Stimulated activated CD4-positive, alpha-beta T cell treated with anti-CD3 and anti-CD28 coated beads, Interleukin-4, amount 100 ng/mL, for 4 hours (primary cell): ENCODE data around the gene PTPRG.
"Not testable (repeated sequence)": the region's sequence is repeated elsewhere in the genome, so short reads cannot be mapped to it uniquely, and the experiment has no call there.

Source experiments
- DNase-seq, 2 experiments: peaks; one replicate each; pipeline ENCODE4 v3.0.0-alpha.2; 2020

The PTPRG gene

DNA sequence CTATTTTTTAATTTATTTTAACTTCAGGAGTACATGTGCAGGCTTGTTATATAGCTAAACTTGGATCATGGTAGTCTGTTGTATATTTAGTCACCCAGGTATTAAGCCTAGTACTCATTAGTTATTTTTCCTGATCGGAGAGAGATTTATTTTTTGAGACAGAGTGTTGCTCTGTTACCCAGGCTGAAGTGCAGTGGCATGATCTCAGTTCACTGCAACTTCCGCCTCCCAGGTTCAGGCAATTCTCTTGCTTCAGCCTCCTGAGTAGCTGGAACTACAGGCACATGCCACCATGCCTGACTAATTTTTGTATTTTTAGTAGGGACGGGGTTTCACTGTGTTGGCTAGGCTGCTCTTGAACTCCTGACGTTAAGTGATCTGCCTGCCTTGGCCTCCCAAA lies 477.4 kb downstream of the PTPRG start:
- DNase-seq = not testable (repeated sequence)

DNA sequence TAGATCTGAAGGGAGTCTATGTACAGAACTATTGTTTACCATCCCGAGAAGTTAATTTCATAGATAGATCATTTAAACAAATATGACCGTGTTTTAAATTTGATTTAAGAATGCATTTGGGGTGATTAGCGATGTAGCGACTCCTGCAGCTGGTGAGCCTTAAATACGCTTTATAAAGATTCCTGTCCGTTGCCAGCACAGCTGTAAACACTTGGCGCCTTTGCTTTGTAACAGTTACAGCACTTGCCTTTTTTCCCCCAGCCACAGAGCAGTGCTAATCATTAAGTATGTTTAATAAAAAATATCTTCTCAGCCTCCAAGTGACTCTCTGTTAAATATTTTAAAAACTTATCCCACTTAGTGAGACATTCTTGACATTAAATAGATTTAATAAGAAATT lies 478.2 kb downstream of the PTPRG start:
- DNase-seq = no peak

GRCh38 chr3:62041681-62042080 lies 480.3 kb downstream of the PTPRG start:
- DNase-seq = no peak

GRCh38 chr3:62044874-62045411 lies 483.6 kb downstream of the PTPRG start:
- no peak for DNase-seq

GRCh38 chr3:62046326-62046725 lies 485.0 kb downstream of the PTPRG start:
- DNase-seq = no peak

DNA sequence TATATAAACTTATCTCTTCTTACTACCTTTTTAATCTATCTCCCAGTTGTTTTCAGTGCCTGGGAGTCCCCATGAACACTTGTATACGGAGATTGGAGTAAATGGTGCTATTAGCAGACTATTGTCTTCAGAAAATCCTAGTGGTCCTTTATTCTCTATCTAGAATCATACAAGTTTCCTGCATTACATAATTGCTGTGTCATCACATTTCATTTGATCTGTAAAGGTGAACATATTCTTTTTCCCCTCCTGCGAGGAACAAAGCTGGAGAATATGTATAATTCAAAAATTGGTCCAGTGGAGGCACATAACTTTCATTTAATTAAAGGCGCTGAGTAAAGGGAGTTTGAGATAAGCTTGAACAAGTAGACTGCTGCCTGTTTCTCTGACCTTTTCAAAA lies 487.2 kb downstream of the PTPRG start:
- no peak for DNase-seq

DNA sequence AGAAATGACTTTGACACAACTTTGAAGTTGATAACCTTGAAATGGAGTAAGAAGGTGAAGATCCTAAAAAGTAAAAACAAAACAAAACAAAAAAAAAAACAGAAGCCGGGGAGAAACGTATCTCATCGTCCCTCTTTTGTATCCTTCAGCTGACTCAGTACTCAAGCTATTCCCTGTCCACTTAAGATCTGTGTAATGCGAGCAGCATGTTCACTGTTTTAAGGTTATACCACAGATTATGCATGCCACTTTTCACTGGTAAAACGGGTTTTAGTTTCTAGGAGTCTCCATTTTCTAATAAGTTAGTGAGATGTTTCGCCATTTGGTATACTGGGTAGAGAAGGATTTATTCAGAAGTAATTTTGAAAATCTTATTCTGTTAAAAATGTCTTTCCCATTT lies 487.7 kb downstream of the PTPRG start:
- no peak for DNase-seq

- no peak for DNase-seq
These were observed 490.1 kb downstream of the PTPRG start for GRCh38 chr3:62051506-62051905.

DNA sequence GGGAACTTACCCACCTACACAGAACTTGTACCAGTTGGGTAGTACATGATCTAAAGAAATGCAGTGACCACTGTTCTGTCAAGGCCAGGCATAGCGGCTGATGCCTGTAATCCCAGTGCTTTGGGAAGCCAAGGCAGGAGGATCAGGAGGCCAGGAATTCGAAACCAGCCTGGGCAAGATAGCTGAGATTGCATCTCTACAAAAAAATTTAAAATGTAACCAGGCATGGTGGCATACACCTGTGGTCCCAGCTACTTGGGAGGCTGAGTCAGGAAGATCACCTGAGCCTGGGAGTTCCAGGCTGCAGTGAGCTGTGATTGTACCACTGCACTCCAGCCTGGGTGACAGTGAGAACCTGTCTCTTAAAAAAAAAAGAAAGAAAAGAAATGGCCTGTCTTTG lies 491.0 kb downstream of the PTPRG start:
- DNase-seq = no peak

DNA sequence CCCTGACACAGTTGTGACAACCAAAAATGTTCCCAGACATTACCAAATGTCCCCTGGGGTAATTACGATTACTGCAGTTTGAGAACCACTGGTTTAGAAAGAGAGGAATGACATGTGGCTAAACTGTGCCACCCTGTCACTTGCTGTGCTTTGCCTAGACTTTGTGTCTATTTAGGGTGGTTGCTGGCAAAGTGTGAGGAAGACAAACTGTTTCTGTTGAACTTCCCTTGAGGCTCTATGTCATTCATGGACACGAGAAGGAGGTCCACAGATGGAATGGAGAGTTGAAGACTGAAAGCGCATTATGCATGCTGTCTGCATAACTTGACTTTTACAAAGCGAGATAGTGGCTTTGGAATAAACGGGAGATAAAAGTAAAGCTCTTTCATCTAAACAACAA lies 495.3 kb downstream of the PTPRG start:
- DNase-seq = no peak

- DNase-seq = no peak
These were observed 496.1 kb downstream of the PTPRG start for GRCh38 chr3:62057339-62058047.

- no peak for DNase-seq
These were observed 504.8 kb downstream of the PTPRG start for GRCh38 chr3:62065985-62066693.

DNA sequence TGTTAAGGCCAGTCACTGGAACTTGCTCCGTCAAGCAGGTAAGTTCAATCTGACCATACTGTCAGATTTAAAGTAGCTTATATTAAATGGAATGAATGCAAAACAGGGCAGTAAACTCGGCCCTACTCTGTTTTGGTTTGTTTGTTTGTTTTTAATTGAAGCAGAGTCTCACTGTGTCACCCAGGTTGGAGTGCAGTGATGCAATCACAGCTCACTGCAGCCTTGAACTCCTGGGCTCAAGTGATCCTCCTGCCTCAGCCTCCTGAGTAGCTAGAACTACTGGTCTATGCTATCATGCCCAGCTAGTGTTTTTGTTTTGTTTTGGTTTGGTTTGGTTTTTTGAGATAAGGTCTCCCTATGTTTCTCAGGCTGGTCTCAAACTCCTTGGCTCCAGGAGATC lies 507.0 kb downstream of the PTPRG start:
- DNase-seq = no peak

GRCh38 chr3:62070891-62071290 lies 509.5 kb downstream of the PTPRG start:
- no peak for DNase-seq

DNA sequence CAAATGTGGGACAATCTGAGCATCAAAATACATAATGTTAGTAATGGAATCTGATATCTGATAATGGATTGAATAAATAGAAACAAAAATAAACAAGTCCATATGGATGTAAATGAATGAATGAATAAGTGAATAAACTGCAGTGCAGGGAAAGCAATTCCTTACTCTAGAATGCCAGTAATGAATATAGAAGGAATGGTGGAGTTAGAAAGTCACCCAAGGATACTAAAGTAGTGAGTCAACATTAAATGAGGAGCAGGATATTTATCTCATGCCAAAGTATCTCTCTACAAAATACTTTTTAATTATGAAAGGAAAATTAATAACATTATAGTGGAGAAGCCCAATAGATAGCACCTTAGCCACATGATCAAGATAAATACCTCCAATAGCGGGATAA lies 511.7 kb downstream of the PTPRG start:
- DNase-seq = no peak

DNA sequence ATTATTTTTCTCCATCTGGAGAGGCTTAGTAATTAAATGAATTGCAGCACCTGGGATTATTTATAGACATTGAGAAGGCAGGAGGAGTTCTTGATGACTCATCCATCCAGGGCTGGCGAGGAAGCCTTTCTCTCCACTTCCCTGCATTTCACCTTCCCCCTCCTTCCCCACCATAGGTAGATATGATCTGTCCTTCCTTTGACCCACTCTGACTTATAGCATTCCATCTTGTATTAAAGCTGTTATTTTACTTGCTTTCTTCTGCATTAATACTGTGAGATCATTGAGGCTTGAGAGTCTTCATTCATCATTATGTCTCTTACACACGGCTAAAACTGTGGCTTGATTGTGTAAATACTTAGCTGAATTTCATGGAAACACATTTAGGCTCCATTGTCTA lies 523.2 kb downstream of the PTPRG start:
- DNase-seq = no peak

GRCh38 chr3:62088472-62089104 lies 527.2 kb downstream of the PTPRG start:
- DNase-seq = no peak

DNA sequence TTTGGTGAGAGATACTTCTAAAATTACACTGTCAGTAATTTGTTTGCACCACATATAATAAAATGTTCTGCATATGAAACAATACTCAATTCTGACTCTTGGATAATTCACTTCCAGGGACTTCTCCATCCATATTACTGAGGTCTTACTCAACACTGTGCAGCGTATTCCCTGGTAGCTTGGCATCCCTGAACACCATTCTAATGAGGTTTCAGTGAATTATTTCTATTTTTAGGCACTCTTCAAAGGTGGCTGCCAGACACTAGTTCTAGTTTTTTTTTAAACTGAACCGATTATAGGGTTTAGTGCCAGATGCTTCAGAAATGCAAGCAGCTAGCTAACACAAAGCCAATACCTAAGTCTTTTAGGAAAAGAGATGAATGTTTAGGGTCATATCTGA lies 528.7 kb downstream of the PTPRG start:
- DNase-seq = no peak

DNA sequence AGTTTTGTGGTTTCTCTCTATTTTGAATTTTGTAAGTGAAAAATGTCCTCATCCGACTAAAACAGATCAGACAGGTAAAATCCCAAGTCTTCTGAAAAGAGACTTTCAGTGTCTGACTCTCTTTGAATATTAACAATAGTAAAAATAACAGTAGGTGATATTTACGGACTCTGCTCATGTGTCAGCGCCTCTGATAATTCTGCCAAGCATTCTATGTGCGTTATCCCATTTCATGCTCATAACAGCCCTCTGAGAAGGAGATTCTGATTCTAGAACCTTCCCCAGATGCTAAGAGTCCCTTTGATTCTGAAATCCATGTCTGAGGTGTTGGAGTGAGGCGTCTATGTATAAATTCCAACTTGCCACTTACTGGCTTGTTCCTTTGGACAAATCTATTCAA lies 529.1 kb downstream of the PTPRG start:
- DNase-seq = no peak

DNA sequence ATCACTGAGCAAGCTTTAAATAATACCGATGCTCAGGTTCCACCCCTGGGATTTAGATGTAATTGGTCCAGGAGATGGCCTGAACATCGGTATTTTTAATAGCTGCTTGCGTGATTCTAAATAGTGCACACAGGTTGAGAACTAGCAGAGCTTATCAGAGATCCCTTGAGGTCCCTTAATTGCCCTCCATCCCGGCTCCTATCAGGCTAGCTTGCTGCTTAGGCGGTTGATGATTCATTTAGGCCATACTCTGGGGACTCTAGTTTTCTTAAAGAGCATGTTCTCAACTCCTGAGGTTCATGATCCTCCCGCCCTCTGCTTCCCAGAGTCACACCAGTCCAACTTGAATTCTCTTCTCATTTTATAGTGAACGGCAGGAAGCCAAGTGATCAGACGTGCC lies 531.7 kb downstream of the PTPRG start:
- no peak for DNase-seq

GRCh38 chr3:62094461-62094860 lies 533.1 kb downstream of the PTPRG start:
- DNase-seq = no peak

DNA sequence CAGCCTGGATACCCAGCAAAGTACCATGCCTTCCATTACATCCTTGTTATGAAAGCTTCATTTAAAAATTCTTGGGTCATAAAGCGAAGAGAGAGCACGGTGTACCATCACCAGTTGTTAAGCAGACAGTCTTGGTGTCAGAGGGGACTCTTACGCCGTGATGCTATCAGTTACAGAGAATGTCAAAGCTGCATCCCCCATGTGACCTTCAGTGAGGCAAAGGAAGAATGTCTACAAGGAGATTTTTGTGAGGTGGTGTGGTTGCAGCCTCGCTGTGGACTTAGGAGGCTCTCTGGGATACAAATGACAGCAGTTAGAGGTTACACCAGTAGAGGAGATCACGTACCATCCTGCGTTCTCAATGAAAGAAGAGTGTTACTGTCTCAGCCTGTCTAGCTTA lies 533.7 kb downstream of the PTPRG start:
- no peak for DNase-seq

GRCh38 chr3:62095756-62096155 lies 534.4 kb downstream of the PTPRG start:
- DNase-seq = no peak

GRCh38 chr3:62096521-62096920 lies 535.1 kb downstream of the PTPRG start:
- no peak for DNase-seq
